C4-2B (cell line): ENCODE measurements around the gene GRPEL2.
A peak's percentile ranks its signal among the peaks of the same experiment; 100 is the strongest.

Source experiments
- H3K27ac ChIP-seq: fragments of 450-650 bp; 2 replicates; pipeline ENCODE4 v1.5.1; 2017
- ZFX ChIP-seq: fragments of 450-650 bp; IDR thresholded peaks from 2 replicates; pipeline ENCODE4 v1.6.1; 2017
- TF ChIP-seq, protein P1 (sequence below): fragments of 450-650 bp; conservative IDR thresholded peaks from 2 replicates; pipeline ENCODE4 v1.5.1; 2017; ENCODE audit warnings: mild to moderate bottlenecking

GRPEL2 gene

DNA sequence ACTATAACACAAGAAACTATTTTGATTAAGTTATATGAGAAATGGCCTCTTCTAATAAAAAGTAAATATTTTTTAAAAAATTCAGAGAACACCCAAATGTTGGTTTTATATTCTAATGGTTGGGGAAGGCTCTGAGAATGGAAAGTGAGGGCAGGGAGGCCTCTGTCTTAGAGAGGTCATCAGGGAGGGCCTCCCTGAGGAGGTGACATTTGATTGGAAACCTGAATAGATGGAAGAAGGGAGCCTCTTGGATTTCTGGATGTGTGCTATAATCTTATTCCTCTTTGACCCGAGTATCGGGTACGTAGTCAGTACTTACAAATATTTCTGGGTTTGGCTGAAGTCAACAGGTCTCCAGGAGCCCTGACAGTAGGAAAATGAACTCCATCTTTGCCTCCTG lies 26.1 kb upstream of the GRPEL2 start:
- H3K27ac ChIP-seq, result no peak overlapping the region
- TF ChIP-seq, protein P1, sequence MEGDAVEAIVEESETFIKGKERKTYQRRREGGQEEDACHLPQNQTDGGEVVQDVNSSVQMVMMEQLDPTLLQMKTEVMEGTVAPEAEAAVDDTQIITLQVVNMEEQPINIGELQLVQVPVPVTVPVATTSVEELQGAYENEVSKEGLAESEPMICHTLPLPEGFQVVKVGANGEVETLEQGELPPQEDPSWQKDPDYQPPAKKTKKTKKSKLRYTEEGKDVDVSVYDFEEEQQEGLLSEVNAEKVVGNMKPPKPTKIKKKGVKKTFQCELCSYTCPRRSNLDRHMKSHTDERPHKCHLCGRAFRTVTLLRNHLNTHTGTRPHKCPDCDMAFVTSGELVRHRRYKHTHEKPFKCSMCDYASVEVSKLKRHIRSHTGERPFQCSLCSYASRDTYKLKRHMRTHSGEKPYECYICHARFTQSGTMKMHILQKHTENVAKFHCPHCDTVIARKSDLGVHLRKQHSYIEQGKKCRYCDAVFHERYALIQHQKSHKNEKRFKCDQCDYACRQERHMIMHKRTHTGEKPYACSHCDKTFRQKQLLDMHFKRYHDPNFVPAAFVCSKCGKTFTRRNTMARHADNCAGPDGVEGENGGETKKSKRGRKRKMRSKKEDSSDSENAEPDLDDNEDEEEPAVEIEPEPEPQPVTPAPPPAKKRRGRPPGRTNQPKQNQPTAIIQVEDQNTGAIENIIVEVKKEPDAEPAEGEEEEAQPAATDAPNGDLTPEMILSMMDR, result no peak
- TF ChIP-seq ZFX, result no peak

DNA sequence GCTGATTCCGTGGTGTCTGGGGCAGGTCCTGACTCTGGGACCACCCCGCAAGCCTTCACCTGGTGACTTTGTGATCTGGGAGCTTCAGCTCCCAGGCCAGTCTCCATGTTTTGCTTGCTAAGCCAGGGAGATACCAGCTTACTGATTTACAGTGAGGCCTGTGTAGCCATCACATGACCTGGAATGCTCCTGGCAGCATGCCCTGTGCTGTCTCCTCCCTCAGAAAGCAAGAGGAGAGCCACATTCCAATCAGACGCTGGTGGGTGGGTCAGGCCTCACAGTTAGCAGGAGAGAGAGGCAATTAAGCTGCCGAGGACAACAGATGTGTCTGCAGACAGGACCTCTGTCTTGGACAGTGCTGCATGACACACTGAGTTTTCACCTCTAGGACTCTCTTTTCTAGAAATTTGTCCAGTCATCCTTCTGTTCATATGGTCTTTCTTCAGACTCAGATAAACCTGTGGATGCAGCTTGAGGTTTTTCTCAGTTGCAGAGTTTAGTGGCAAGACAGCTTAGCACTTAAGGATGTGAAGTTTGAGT lies 24.4 kb upstream of the GRPEL2 start:
- no peak for TF ChIP-seq ZFX
- TF ChIP-seq, protein P1, result no peak

DNA sequence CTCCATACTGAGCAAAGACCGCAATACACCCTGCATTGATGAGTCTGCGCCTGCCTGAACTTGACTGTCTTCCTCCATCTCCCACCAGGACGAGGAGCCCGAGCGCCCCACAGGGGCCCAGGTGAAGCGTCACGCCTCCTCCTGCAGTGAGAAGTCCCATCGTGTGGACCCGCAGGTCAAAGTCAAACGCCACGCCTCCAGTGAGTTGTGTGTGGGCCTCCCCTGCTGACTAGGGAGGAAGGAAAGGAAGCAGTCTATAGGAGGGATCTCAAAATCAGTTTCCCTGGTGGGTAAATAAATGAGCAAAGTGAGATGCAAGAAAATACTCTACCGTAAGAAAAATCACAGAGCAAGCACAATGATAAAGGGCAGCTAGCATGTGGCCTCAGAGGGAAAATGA lies 22.8 kb upstream of the GRPEL2 start:
- TF ChIP-seq, protein P1, result no peak
- TF ChIP-seq ZFX, result no peak
- no peak overlapping the region for H3K27ac ChIP-seq

More for the DNA sequence above, 24.4 kb upstream of the GRPEL2 start:
- H3K27ac ChIP-seq, result peak overlapping the region; percentile 33

DNA sequence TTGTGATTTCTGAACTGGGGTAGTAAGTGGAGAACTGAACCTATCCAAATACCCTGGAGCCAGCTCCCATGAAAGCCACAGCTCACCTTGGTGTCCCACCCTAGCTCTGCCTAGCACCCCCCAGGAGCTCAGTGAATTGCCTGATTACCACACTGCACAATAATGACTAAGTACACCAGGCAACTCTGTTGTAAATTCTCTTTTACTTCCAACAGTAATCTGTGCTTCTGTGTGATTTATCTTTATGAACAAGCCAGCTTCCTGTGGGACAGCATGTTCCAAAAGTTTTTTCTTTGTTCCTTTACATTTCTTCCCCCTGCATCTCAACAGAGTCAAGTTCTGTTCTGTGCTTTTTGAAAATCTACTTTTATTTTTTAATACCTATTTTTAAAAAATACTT lies 22.1 kb upstream of the GRPEL2 start:
- H3K27ac ChIP-seq, result no peak overlapping the region
- TF ChIP-seq, protein P1, result no peak
- TF ChIP-seq ZFX, result no peak

DNA sequence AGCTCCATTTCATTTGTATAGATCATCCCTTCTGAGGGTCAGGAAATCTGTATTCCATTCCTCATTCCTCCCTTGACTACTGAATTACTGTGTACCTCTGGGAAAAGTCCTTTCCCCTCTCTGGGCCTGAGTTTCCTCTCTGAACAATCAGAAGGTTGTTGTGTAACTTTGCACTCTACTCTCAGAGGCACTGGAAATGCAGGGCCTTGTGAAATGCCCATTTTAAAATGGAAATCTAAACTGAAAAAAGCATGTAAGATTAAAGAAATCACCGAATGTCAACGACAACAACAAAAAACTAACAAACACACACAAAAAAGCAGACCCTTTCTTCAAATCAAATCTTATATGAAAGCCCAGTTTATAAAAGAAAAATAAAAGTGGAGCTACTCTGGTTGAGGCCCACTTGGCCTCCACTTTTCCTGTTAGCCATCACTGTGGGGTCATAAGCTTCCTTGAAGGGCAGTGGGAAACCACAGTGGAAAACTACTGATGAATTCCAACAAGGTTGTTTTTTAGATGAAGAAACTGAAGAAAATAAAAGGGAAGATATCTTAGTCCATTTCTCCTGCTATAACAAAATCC lies 21.6 kb upstream of the GRPEL2 start:
- no peak overlapping the region for H3K27ac ChIP-seq
- no peak for TF ChIP-seq ZFX
- TF ChIP-seq, protein P1, result no peak

DNA sequence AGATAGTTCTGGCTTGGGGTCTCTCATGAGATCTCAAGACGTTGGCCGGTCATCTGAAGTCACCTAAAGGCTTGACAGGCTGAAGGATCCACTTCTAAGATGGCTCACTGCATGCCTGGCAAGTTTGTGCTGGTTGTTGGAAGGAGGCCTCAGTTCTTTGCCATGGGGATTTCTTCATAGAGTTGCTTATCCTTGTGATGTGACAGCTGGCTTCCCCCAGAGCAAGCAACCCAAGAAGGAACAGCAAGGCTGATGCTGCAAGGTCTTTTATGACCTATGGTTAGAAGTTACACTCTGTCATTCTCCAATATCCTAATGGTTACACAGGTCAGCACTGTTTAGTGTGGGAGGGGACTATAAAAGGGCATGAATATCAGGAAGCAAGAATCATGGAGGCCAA lies 20.7 kb upstream of the GRPEL2 start:
- no peak overlapping the region for H3K27ac ChIP-seq
- TF ChIP-seq ZFX, result no peak
- TF ChIP-seq, protein P1, result no peak

DNA sequence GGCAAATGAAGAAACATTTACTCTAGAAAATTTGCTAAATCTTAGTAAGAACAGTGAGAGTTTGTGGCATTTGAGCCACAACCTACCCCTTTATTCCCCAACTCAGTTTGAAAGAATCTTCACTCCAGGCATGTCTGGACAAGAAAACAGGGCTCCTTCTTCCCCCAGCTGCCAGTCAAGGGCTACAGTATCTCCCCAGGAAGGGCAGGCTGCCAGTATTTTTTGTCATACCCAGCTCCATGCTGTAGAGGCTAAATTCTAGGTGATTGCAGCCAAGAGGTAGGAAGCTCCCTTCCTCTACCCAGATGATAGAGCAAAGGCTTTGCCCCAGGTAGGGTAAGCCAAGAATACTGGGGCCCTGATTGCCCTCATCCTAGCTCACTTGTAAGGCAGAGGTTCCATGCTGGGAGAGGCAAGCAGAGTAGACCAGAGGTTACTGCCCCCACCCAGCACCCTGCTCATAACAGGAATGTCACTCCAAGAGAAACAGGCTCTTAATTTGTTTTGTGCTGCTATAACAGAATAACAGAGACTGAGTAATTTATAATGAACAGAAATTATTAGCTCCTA lies 20.0 kb upstream of the GRPEL2 start:
- no peak for TF ChIP-seq ZFX
- TF ChIP-seq, protein P1, result no peak
- H3K27ac ChIP-seq, result no peak overlapping the region
